Subcutaneous abdominal adipose tissue (tissue), 5 donors: ENCODE results near the gene TRPM2.

ENCODE experiments used
- H3K27ac ChIP-seq: one replicate; pipeline ENCODE4 v1.7.0; 2013; ENCODE audit warnings: low read depth, mild to moderate bottlenecking, inconsistent platforms, low read length, moderate library complexity
- H3K27me3 ChIP-seq, 5 donors: one replicate each; pipeline ENCODE4 v1.7.0; 2013; ENCODE audit warnings: low read length in 5 of 5, inconsistent platforms in 1 of 5; ENCODE audit not compliant: control insufficient read depth in 5 of 5, insufficient read depth in 4 of 5
- H3K36me3 ChIP-seq, 5 donors: one replicate each; pipeline ENCODE4 v1.7.0; 2013; ENCODE audit warnings: low read length in 5 of 5; ENCODE audit not compliant: control insufficient read depth in 5 of 5, insufficient read depth in 5 of 5
- H3K4me1 ChIP-seq, 5 donors: one replicate each; pipeline ENCODE4 v1.7.0; 2013; ENCODE audit warnings: low read length in 5 of 5, mild to moderate bottlenecking in 3 of 5, moderate library complexity in 1 of 5; ENCODE audit not compliant: control insufficient read depth in 5 of 5, insufficient read depth in 5 of 5
- H3K4me3 ChIP-seq, 5 donors: one replicate each; pipeline ENCODE4 v1.7.0; 2013; ENCODE audit warnings: low read length in 5 of 5, low read depth in 1 of 5
- H3K9ac ChIP-seq, 5 donors: one replicate each; pipeline ENCODE4 v1.7.0; 2013; ENCODE audit warnings: low read length in 5 of 5, mild to moderate bottlenecking in 4 of 5, moderate library complexity in 3 of 5
- H3K9me3 ChIP-seq, 5 donors: one replicate each; pipeline ENCODE4 v1.7.0; 2013; ENCODE audit warnings: low read length in 5 of 5; ENCODE audit not compliant: control insufficient read depth in 5 of 5
- donor health status: healthy.
- donor health status: healthy.
- donor health status: healthy.
- donor health status: healthy.
- donor health status: healthy.

TRPM2 gene

DNA sequence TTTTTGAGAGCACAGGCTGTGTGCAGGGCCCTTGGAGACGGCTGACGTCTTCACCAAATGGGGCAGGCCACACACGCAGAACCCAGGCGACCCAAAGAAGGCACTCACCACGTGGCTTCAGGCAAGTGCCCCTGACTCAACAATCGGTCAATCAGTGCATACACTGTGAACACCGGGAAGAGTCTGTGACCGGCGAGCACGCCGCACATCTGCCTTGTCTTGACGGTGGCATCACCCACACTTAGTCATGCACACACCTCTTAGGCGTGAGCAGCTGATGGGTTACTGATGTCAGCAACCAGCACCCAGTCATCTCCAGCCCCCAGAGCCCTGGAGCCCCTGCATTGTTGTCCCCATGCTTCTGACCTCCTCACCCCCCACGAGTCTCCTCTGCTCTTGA, 97.0 kb downstream of the TRPM2 start:
- H3K4me3 ChIP-seq, result no peak overlapping the region
- H3K27ac ChIP-seq, result no peak overlapping the region
- peaks cover 0 to 4% (median 0%) of the 10 kb centered on the region in 5 donors for H3K4me1 ChIP-seq
- H3K9me3 ChIP-seq, result peaks cover 0 to 16% (median 8%) of the 10 kb centered on the region in 5 donors
- peaks cover 10 to 29% (median 20%) of the 10 kb centered on the region in 5 donors for H3K27me3 ChIP-seq
- no peaks in the 10 kb centered on the region for H3K36me3 ChIP-seq
- H3K9ac ChIP-seq, result no peak overlapping the region

DNA sequence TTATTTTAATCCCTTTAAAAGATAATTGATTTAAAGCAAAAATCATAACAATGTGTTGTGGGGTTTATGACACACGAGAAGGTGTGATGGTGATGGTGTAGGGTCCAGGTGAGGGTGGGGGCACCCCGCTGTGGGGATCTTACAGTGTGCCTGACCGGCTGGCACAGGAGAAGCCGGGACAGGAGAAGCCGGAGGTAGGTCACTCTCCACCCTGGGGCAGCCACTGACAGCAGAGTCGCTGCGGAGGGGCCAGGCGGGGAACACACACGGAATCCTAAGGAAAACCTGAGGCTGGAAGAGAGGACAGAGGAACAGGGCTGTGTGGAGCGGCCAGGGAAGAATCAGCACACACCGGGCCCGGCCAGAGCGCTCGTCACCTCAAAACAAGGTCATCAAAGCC, 97.6 kb downstream of the TRPM2 start:
- no peak overlapping the region for H3K9ac ChIP-seq
- peaks cover 0 to 7% (median 4%) of the 10 kb centered on the region in 5 donors for H3K4me1 ChIP-seq
- H3K9me3 ChIP-seq, result peaks cover 0 to 16% (median 8%) of the 10 kb centered on the region in 5 donors
- H3K36me3 ChIP-seq, result no peaks in the 10 kb centered on the region
- H3K4me3 ChIP-seq, result no peak overlapping the region
- no peak overlapping the region for H3K27ac ChIP-seq
- H3K27me3 ChIP-seq, result peaks cover 10 to 27% (median 20%) of the 10 kb centered on the region in 5 donors

DNA sequence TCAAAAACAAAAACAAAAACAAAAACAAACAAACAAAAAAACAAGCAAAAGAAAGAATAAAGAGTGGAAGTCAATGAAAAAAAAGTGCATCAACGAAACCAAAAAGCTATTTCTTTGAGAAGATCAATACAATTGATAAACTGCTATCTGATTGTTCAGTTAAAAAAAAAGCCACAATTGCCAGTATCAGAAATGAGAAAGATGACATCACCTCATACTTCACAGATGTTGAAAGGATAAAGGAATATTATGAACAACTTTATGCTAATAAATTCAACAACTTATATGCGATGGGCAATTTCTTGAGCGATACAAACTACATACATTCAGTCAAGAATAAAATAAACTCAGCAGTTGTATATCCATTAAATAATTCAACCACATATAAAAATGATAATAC, 99.7 kb downstream of the TRPM2 start:
- Histone ChIP-seq H3K27me3 (peaks cover 10 to 22% (median 20%) of the 10 kb centered on the region in 5 donors), H3K27ac (no peak overlapping the region), H3K4me3 (no peak overlapping the region), H3K9ac (no peak overlapping the region), H3K9me3 (peaks cover 0 to 16% (median 8%) of the 10 kb centered on the region in 5 donors), H3K4me1 (peaks cover 0 to 16% (median 10%) of the 10 kb centered on the region in 5 donors), H3K36me3 (peaks cover 0 to 10% (median 8%) of the 10 kb centered on the region in 5 donors)

DNA sequence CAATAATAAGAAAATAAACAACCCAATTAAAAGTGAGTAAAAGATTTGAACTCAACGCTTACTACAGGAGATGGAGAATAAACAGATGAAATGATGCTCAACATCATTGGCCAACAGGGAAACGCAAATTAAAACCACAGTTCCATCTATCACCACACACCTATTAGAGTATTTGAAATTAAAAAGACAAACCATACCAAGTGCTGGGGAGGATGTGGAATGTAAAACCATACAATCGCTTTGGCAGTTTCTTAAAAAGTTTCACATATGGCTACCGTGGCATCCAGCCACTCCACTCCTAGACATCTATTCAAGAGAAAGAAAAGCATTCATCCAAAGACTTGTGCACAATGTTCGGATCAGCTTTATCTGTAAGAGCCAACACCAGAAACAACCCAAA, 100.6 kb downstream of the TRPM2 start:
- H3K27ac ChIP-seq, result no peak overlapping the region
- H3K9ac ChIP-seq, result no peak overlapping the region
- peaks cover 0 to 10% (median 8%) of the 10 kb centered on the region in 5 donors for H3K36me3 ChIP-seq
- H3K9me3 ChIP-seq, result peaks cover 0 to 16% (median 8%) of the 10 kb centered on the region in 5 donors
- H3K4me3 ChIP-seq, result no peak overlapping the region
- peaks cover 0 to 16% (median 10%) of the 10 kb centered on the region in 5 donors for H3K4me1 ChIP-seq
- H3K27me3 ChIP-seq, result peaks cover 5 to 13% (median 11%) of the 10 kb centered on the region in 5 donors

DNA sequence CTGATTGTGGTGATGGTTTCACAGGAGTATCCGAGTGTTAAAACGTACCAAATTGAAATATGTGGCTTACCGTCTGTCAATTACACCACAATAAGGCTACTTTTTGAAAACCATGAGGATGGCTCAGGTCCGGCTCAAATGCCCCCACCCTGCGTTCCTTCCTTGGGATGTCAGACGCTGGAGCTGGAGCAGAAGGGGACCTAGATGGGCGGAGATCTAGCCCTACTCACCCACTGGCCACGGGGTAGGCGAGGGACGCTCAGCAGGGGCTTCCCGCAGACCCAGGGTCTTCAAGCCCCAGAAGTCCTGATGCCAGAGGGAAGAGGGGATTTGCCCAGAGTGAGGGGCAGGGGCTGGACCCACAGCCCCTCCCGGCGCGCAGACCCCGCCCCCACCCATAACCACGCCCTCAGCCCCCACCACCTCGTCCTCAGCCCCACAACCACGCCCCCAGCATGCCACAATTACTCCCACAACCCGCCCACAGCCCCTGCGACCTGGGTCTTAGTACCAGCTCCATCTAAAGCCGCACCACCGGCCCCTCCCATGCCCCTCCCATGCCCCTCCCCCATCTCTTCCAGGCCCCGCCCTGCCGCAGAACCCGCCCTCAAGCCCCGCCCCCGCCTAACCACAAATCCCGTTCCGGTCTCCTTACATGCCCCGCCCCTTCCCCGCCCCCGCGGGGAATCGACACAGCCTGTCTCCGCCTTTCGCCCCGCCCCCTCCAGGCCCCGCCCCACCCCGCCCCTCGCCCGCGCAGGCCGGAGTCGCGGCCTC, 101.5 kb downstream of the TRPM2 start, which contains the start of gene LRRC3:
Gene LRRC3, plus strand, starts transcription at position 764 of the 777 bp plus-strand sequence. CDS start 1,135 bp downstream, outside the sequence.
- Histone ChIP-seq H3K27me3 (peaks cover 0 to 8% (median 6%) of the 10 kb centered on the region in 5 donors), H3K36me3 (peaks cover 0 to 10% (median 8%) of the 10 kb centered on the region in 5 donors), H3K27ac (no peak within 1 kb of the TSS), H3K4me3 (peak within 1 kb of the TSS in 4 of 5 donors; percentile 68 to 75 (median 70)), H3K9me3 (peaks cover 0 to 16% (median 8%) of the 10 kb centered on the region in 5 donors), H3K4me1 (peaks cover 0 to 25% (median 10%) of the 10 kb centered on the region in 5 donors), H3K9ac (peak within 1 kb of the TSS in 4 of 5 donors; percentile 18 to 63 (median 58))

DNA sequence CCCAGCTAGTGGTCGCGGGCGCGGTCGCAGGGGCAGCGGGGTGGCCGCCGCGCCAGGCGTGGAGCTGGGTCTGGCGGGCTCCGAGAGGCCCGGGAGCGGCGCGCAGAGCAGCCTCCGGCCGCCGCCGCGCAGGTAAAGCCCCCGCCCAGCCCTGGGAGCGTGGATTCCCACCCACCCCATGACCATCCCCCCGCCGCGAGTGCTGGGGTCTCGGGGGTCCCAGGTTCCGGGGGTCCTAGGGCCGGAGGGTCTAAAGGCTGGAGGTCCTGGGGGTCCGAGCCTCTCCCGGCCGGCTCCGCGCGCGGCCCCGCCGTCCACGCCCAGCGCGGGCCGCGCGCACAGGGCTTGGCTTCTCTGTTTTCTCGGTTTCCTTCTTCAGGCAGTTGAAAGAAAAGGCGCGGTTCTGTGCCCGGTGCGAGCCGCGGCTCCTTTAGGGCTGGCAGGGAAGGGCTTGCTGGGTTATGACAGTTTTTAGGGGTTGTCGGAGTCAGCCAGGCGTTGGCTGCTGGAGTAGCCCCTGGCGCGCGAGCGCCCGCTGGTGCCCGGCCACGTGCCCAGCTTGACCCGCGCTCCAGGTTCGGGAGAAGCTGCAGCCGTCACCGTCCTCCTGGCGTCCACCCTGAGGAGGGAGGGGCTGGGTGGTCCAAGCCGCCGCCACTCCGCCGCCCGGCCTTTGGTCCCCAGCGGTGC, 102.2 kb downstream of the TRPM2 start:
- H3K27ac ChIP-seq, result no peak overlapping the region
- H3K4me3 ChIP-seq, result peak overlapping the region in 4 of 5 donors; percentile 68 to 75 (median 70)
- H3K27me3 ChIP-seq, result peaks cover 0 to 2% (median under 1%) of the 10 kb centered on the region in 5 donors
- H3K4me1 ChIP-seq, result peaks cover 0 to 30% (median 10%) of the 10 kb centered on the region in 5 donors
- peak overlapping the region in 4 of 5 donors; percentile 18 to 63 (median 58) for H3K9ac ChIP-seq
- H3K36me3 ChIP-seq, result peaks cover 0 to 10% (median 8%) of the 10 kb centered on the region in 5 donors
- peaks cover 0 to 16% (median 8%) of the 10 kb centered on the region in 5 donors for H3K9me3 ChIP-seq

DNA sequence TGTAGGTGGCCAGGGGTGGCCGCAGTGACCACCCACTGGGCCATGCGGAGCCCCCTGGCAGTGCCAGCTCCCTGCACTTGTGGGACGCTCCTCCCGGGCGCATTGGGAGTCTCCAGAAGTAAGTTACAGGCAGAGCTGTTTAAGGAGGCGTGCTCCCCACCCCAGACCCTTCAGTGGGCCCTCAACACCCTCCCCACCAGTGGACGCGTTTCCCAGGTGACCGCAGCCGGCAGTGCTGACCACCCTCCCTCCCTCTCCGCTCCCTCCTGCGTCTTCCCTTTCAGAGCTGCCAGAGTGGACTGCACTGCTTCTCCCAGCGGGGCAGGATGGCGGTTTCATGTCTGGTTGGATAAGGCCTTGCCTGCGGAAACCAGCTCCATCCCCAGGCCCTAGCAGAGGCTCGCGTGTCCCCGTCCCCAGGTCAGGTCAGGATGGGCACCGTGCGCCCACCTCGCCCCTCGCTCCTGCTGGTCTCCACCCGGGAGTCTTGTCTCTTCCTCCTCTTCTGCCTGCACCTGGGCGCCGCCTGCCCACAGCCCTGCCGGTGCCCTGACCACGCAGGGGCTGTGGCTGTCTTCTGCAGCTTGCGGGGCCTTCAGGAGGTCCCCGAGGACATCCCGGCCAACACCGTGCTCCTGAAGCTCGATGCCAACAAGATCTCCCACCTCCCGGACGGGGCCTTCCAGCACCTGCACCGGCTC, 102.9 kb downstream of the TRPM2 start:
- peaks cover 0 to 10% (median 8%) of the 10 kb centered on the region in 5 donors for H3K36me3 ChIP-seq
- peaks cover 0 to 16% (median 8%) of the 10 kb centered on the region in 5 donors for H3K9me3 ChIP-seq
- H3K4me3 ChIP-seq, result peak overlapping the region in 4 of 5 donors; percentile 68 to 75 (median 70)
- H3K27me3 ChIP-seq, result peaks cover 0 to 1% (median 0%) of the 10 kb centered on the region in 5 donors
- H3K27ac ChIP-seq, result no peak overlapping the region
- peaks cover 0 to 34% (median 10%) of the 10 kb centered on the region in 5 donors for H3K4me1 ChIP-seq
- H3K9ac ChIP-seq, result peak overlapping the region in 4 of 5 donors; percentile 18 to 63 (median 58)

DNA sequence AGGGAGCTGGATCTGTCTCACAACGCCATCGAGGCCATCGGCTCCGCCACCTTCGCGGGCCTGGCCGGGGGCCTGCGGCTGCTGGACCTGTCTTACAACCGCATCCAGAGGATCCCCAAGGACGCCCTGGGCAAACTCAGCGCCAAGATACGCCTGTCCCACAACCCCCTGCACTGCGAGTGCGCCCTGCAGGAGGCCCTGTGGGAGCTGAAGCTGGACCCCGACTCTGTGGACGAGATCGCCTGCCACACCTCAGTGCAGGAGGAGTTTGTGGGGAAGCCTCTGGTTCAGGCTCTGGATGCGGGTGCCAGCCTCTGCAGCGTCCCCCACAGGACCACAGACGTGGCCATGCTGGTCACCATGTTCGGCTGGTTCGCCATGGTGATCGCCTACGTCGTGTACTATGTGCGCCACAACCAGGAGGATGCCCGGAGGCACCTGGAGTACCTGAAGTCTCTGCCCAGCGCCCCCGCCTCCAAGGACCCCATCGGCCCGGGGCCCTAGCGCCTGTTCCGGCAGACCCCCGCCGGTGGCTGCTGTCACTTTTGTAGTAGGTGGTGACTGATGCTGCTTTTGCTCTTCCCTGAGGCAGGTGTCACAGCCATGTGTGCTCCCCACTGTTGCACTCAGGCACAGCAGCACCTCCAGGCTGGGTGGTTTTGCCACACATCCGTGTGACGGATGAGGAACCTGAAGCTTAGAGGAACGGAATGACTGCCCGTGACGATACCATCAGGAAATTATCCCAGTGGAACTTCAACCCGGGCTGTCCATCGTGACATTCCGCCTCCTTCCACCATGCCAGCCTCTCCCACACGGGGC, 103.7 kb downstream of the TRPM2 start:
- H3K27me3 ChIP-seq, result no peaks in the 10 kb centered on the region
- H3K4me1 ChIP-seq, result peaks cover 0 to 34% (median 10%) of the 10 kb centered on the region in 5 donors
- H3K9ac ChIP-seq, result no peak overlapping the region
- H3K27ac ChIP-seq, result no peak overlapping the region
- peaks cover 0 to 10% (median 8%) of the 10 kb centered on the region in 5 donors for H3K36me3 ChIP-seq
- no peak overlapping the region for H3K4me3 ChIP-seq
- H3K9me3 ChIP-seq, result peaks cover 0 to 14% (median 8%) of the 10 kb centered on the region in 5 donors
